HepG2 (cell line): ENCODE data around the gene CUL2. TPM values are rescaled to one million over a fixed set of nuclear protein-coding genes. Genes with fewer than 3 reads are reported as not detected.

Source experiments
- BHLHE40 ChIP-seq: IDR thresholded peaks from 2 replicates; pipeline ENCODE4 v1.6.1; 2011; ENCODE audit warnings: low read length, improper control_type of control experiment
- DNMT3B ChIP-seq: conservative IDR thresholded peaks from 2 replicates; pipeline ENCODE4 v1.6.1; 2016; ENCODE audit warnings: missing biosample characterization, control low read depth
- ETS1 ChIP-seq: sonication (generic); formaldehyde crosslinking; IDR thresholded peaks from 2 replicates; pipeline ENCODE4 v1.4.0; 2020; ENCODE audit warnings: missing genetic modification reagents
- HNRNPH1 ChIP-seq: fragments of 200-400 bp; formaldehyde crosslinking; optimal IDR thresholded peaks from 2 replicates; pipeline ENCODE3; 2017; ENCODE audit warnings: mild to moderate bottlenecking, low read depth, low read length
- HNRNPUL1 ChIP-seq: fragments of 200-400 bp; formaldehyde crosslinking; IDR thresholded peaks from 2 replicates; pipeline ENCODE4 v1.6.1; 2017; ENCODE audit warnings: low read depth, mild to moderate bottlenecking, low read length, moderate library complexity
- ONECUT2 ChIP-seq: sonication (generic); formaldehyde crosslinking; IDR thresholded peaks from 2 replicates; pipeline ENCODE4 v1.4.0; 2020; ENCODE audit warnings: missing genetic modification reagents
- RORA ChIP-seq: sonication (generic); formaldehyde crosslinking; IDR thresholded peaks from 2 replicates; pipeline ENCODE4 v1.5.0; 2020; ENCODE audit warnings: mild to moderate bottlenecking, missing genetic modification reagents, moderate library complexity
- SOX6 ChIP-seq, 2 experiments: fragments of 450-650 bp in 1 of 2; sonication (generic) in 1 of 2; formaldehyde crosslinking in 1 of 2; IDR thresholded peaks; 2 replicates each; pipeline versions ENCODE4 v1.4.0 to v1.6.1; 2017 to 2020; ENCODE audit warnings: antibody characterized with exemption in 1 of 2, mild to moderate bottlenecking in 1 of 2, missing genetic modification reagents in 1 of 2
- SPEN ChIP-seq: sonication (generic); formaldehyde crosslinking; IDR thresholded peaks from 2 replicates; pipeline ENCODE4 v1.5.1; 2020; ENCODE audit warnings: low read depth, mild to moderate bottlenecking, missing genetic modification reagents
- TAF15 ChIP-seq: fragments of 200-400 bp; formaldehyde crosslinking; IDR thresholded peaks from one replicate; pipeline ENCODE4 v1.6.1; 2018; ENCODE audit warnings: mild to moderate bottlenecking, low read depth, low read length; ENCODE audit not compliant: poor library complexity, severe bottlenecking
- YY1 ChIP-seq: IDR thresholded peaks from 2 replicates; pipeline ENCODE4 v1.6.1; 2011; ENCODE audit warnings: low read length, low read depth, moderate library complexity, mild to moderate bottlenecking; ENCODE audit not compliant: insufficient read depth, insufficient replicate concordance
- ZBTB1 ChIP-seq: sonication (generic); formaldehyde crosslinking; IDR thresholded peaks from 2 replicates; pipeline ENCODE4 v1.4.0; 2020; ENCODE audit warnings: missing genetic modification reagents, borderline replicate concordance
- ZFP36 ChIP-seq: fragments of 150-350 bp; IDR thresholded peaks from 2 replicates; pipeline ENCODE4 v1.6.1; 2018; ENCODE audit warnings: borderline replicate concordance, low read length, low read depth; ENCODE audit not compliant: partially characterized antibody
- ZFP90 ChIP-seq: sonication (generic); formaldehyde crosslinking; IDR thresholded peaks from 2 replicates; pipeline ENCODE4 v1.8.0; 2022; ENCODE audit warnings: missing genetic modification reagents, mild to moderate bottlenecking, inconsistent platforms, borderline replicate concordance
- ZMYM2 ChIP-seq: sonication (generic); formaldehyde crosslinking; IDR thresholded peaks from 2 replicates; pipeline ENCODE4 v1.8.0; 2022; ENCODE audit warnings: mild to moderate bottlenecking, missing genetic modification reagents
- ZNF234 ChIP-seq: sonication (generic); formaldehyde crosslinking; conservative IDR thresholded peaks from 2 replicates; pipeline ENCODE4 v1.5.1; 2020; ENCODE audit warnings: mild to moderate bottlenecking, missing genetic modification reagents
- ZNF468 ChIP-seq: sonication (generic); formaldehyde crosslinking; IDR thresholded peaks from 2 replicates; pipeline ENCODE4 v1.8.0; 2022; ENCODE audit warnings: mild to moderate bottlenecking, moderate library complexity, missing genetic modification reagents
- ZNF570 ChIP-seq: sonication (generic); formaldehyde crosslinking; IDR thresholded peaks from 2 replicates; pipeline ENCODE4 v1.4.0; 2020; ENCODE audit warnings: mild to moderate bottlenecking, missing genetic modification reagents, borderline replicate concordance
- ZNF580 ChIP-seq: IDR thresholded peaks from 2 replicates; pipeline ENCODE4 v1.6.1; 2016; ENCODE audit warnings: low read depth, borderline replicate concordance
- ZNF672 ChIP-seq: sonication (generic); formaldehyde crosslinking; IDR thresholded peaks from 2 replicates; pipeline ENCODE4 v1.8.1; 2022; ENCODE audit warnings: missing genetic modification reagents
- ZNF691 ChIP-seq: sonication (generic); formaldehyde crosslinking; IDR thresholded peaks from 2 replicates; pipeline ENCODE4 v1.4.0; 2020; ENCODE audit warnings: missing genetic modification reagents, low read depth, mild to moderate bottlenecking, borderline replicate concordance
- ZNF720 ChIP-seq: sonication (generic); formaldehyde crosslinking; IDR thresholded peaks from 2 replicates; pipeline ENCODE4 v1.4.0; 2020; ENCODE audit warnings: missing genetic modification reagents
- ZNF773 ChIP-seq: sonication (generic); formaldehyde crosslinking; IDR thresholded peaks from 2 replicates; pipeline ENCODE4 v1.4.0; 2020; ENCODE audit warnings: missing genetic modification reagents, borderline replicate concordance
- ZNF839 ChIP-seq: sonication (generic); formaldehyde crosslinking; IDR thresholded peaks from 2 replicates; pipeline ENCODE4 v1.4.0; 2020; ENCODE audit warnings: missing genetic modification reagents, mild to moderate bottlenecking, borderline replicate concordance
- polyA plus RNA-seq, 8 experiments: library from polyadenylated mRNA; depleted of rRNA in 3 of 8; stranded (reverse) in 7 of 8; unstranded in 1 of 8; fragments of >200 nt; fragmentation: Illumina TruSeq in 4 of 8; extraction: Trizol in 4 of 8; gene quantifications; 2 replicates each; pipeline versions ENCODE4 v1.2.1 to v1.2.3, GENCODE V29; 2011 to 2016; ENCODE audit warnings: low read depth in 4 of 8, missing spikeins in 1 of 8, mixed read lengths in 1 of 8; ENCODE audit not compliant: insufficient read depth in 1 of 8
- total RNA-seq, 5 experiments: library from RNA; depleted of rRNA; stranded (reverse); fragments of >200 nt; fragmentation: Illumina TruSeq; extraction: Trizol; gene quantifications; 2 replicates each; pipeline ENCODE4 v1.2.3, GENCODE V29; 2016; ENCODE audit warnings: low read depth in 1 of 5
- TF ChIP-seq, protein P1 (sequence below): sonication (generic); formaldehyde crosslinking; IDR thresholded peaks from 2 replicates; pipeline ENCODE4 v1.5.0; 2020; ENCODE audit warnings: mild to moderate bottlenecking, low read depth, missing genetic modification reagents, borderline replicate concordance

Gene CUL2
- total and polyA plus RNA-seq, 2 of the 13 experiments (the other 11 are each of a cell fraction or from before 2014, with no cell fraction given), result 9.6 to 33.1 TPM

DNA sequence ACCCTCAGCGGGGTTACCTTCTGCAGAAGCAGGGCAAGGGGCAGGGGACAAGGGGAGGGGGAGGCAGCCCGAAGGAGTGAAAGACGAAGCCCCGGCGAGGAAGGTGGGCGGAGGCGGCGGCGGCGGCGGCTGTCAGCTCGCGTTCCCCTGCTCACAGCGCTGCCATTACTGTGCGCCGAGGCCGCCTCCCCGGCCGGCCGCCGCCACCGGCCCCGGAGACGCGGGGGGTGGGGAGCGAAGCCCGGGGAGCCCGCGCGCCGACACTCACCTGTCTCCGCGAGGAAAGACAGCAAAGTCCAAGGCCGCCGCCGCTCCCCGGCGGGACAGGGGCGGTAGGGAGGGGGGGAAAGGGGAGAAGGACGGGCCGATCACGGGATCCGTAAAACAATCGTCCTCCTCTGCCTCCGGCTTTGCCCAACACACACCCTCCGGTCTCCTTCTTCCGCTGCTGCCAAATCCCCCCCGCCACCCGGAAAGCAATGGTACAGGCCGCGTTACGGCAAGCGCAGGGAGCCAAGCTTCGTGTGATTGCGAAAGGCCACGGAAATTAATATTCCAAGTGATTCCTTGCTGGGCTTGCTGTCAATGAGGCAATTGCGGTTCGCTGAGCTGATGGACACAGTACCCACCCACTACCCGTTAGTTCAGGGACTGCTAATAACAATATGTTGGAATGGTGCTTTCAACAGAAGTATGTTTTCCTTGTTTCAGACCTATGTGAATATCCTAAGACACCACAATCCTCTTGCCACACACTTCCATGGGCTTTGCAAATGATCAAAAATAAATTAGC, at the start of gene CUL2 (continued):
- TF ChIP-seq ZFP90 (CRISPR knock-in tag), result peak; percentile 90
- TF ChIP-seq, protein P1, sequence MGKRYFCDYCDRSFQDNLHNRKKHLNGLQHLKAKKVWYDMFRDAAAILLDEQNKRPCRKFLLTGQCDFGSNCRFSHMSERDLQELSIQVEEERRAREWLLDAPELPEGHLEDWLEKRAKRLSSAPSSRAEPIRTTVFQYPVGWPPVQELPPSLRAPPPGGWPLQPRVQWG (CRISPR knock-in tag), result no peak
- TF ChIP-seq ZNF580 (CRISPR knock-in tag), result no peak
- TF ChIP-seq ZFP36, result no peak
- TF ChIP-seq ZNF773 (CRISPR knock-in tag), result no peak
- no peak for TF ChIP-seq ZBTB1 (CRISPR knock-in tag)
- TF ChIP-seq ZNF570 (CRISPR knock-in tag), result no peak
- no peak for TF ChIP-seq ZNF672
- TF ChIP-seq ZMYM2, result no peak
- 0 out of 2 replicates have a peak, but pooled peaks have one; percentile 57 for TF ChIP-seq ZNF720 (CRISPR knock-in tag)
- TF ChIP-seq ZNF468 (CRISPR knock-in tag), result no peak
- TF ChIP-seq SPEN (CRISPR knock-in tag), result peak; percentile 82
- no peak for TF ChIP-seq RORA (CRISPR knock-in tag)
- TF ChIP-seq TAF15, result no peak
- peak; percentile 92 for TF ChIP-seq BHLHE40
- no peak; the same call in 1 of the 2 replicates for TF ChIP-seq ZNF691 (CRISPR knock-in tag)
- no peak for TF ChIP-seq DNMT3B
- no peak for TF ChIP-seq ONECUT2
- no peak for TF ChIP-seq HNRNPH1
- no peak for TF ChIP-seq ZNF839 (CRISPR knock-in tag)
- TF ChIP-seq ETS1 (CRISPR knock-in tag), result 0 out of 2 replicates have a peak, but pooled peaks have one; percentile 36
- no peak for TF ChIP-seq HNRNPUL1
- TF ChIP-seq YY1, result peak; percentile 91
- TF ChIP-seq SOX6 (IDR thresholded peaks at IDR 0.05), result no peak
- peak; percentile 76 for TF ChIP-seq SOX6 (CRISPR knock-in tag; IDR thresholded peaks at IDR 0.05)
- TF ChIP-seq ZNF234, result no peak
